Brain pericyte (primary cell): ENCODE data around the gene PUS10.
"Not testable (repeated sequence)": the region's sequence is repeated elsewhere in the genome, so short reads cannot be mapped to it uniquely, and the experiment has no call there.

Source experiments
- DNase-seq: peaks from one replicate; pipeline ENCODE4 v3.0.0-alpha.2; 2012; ENCODE audit warnings: low read depth, low spot score

Gene PUS10

GRCh38 chr2:61012303-61012702 lies 5.8 kb downstream of the PUS10 start:
- DNase-seq: not testable (repeated sequence)

- DNase-seq: no peak
These were observed 6.4 kb downstream of the PUS10 start for GRCh38 chr2:61011678-61012077.

- DNase-seq: no peak
These were observed 8.7 kb downstream of the PUS10 start for GRCh38 chr2:61009355-61009754.

- no peak for DNase-seq
These were observed 11.5 kb downstream of the PUS10 start for GRCh38 chr2:61006486-61007105.

- DNase-seq: no peak
These were observed 12.3 kb downstream of the PUS10 start for GRCh38 chr2:61005736-61006135.

GRCh38 chr2:60998628-60999545 lies 19.2 kb downstream of the PUS10 start:
- DNase-seq: no peak

- no peak for DNase-seq
These were observed 23.9 kb downstream of the PUS10 start for GRCh38 chr2:60994131-60994530.

GRCh38 chr2:60992985-60993392 lies 25.1 kb downstream of the PUS10 start:
- no peak for DNase-seq

- no peak for DNase-seq
These were observed 26.4 kb downstream of the PUS10 start for GRCh38 chr2:60991644-60992043.

GRCh38 chr2:60989259-60989658 lies 28.8 kb downstream of the PUS10 start:
- DNase-seq: no peak

GRCh38 chr2:60987656-60988055 lies 30.4 kb downstream of the PUS10 start:
- DNase-seq: not testable (repeated sequence)

GRCh38 chr2:60987041-60987440 lies 31.0 kb downstream of the PUS10 start:
- DNase-seq: no peak

- DNase-seq: no peak
These were observed 33.3 kb downstream of the PUS10 start for GRCh38 chr2:60984720-60985119.

GRCh38 chr2:60982066-60982465 lies 36.0 kb downstream of the PUS10 start:
- DNase-seq: not testable (repeated sequence)

GRCh38 chr2:60980071-60980815 lies 37.8 kb downstream of the PUS10 start:
- DNase-seq: no peak

- no peak for DNase-seq
These were observed 38.8 kb downstream of the PUS10 start for GRCh38 chr2:60979231-60979630.

GRCh38 chr2:60977562-60977895 lies 40.5 kb downstream of the PUS10 start:
- DNase-seq: no peak

- no peak for DNase-seq
These were observed 41.0 kb downstream of the PUS10 start for GRCh38 chr2:60976875-60977561.

- DNase-seq: no peak
These were observed 41.7 kb downstream of the PUS10 start for GRCh38 chr2:60976256-60976850.

- DNase-seq: no peak
These were observed 43.4 kb downstream of the PUS10 start for GRCh38 chr2:60974652-60975051.

GRCh38 chr2:60973705-60974104 lies 44.4 kb downstream of the PUS10 start:
- DNase-seq: no peak
